ENCODE data around the gene PLPPR2.
"Not testable (repeated sequence)": the region's sequence is repeated elsewhere in the genome, so short reads cannot be mapped to it uniquely, and the experiment has no call there.

The PLPPR2 gene

DNA sequence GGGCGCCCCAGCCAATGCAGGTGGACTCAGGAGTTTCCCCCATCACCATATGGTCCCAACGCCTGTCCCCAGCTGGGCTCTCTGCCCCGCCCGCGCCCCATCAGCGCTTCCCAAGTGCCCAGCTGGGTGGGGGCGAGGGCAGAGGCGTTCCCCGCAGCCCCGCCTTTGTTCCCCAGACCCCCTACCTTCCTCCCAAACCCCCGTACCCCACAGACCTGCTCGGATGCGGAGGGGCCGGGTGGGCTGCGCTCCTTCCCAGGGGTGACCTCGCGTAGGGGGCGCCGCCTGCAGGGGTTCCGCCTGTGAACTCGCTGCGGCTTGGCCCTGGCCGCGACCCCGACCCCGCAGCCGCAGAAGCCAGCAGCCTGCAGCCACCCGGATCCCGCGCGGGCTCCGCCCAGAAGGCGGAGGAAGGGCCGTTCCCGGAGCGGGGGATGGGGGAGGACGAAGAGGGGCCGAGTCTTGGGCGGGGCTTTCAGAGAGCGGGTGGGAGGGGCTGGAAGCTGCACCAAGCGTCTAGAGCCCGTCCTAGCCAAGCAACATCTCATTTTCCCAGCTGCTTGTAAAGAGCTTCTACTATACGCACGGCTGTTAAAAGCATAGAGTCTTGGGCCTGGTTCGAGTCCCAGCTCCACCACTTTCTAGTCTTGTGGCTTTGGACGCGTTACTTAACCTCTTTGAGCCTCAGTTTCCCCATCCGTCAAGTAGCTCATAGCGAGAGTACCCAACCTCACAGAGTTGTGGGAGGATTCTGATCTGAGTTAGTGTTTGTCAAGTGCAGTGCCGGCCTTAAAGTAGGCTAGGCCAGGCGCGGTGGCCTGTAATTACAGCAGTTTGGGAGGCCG lies 15.8 kb upstream of the PLPPR2 start, which contains the start of gene RAB3D:
TSS of gene RAB3D (minus strand) at position 404 of the 845 bp plus-strand sequence. CDS start 2,258 bp downstream, outside the sequence.
- peak; percentile 84 for DNase-seq (ENCODE audit: low spot score)

DNA sequence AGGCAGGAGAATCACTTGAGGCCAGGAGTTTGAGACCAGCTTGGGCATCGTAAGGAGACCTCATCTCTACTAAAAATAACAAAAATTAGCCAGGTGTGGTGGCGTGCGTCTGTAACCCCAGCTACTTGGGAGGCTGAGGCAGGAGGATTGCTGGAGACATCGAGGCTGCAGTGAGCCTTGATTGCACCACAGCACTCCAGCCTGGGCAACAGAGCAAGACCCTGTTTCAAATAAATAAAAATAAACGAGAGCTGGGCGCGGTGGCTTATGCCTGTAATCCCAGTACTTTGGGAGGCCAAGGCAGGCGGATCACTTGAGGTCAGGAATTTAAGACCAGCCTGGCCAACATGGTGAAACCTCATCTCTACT lies 15.1 kb upstream of the PLPPR2 start:
- DNase-seq (ENCODE audit: low spot score) = not testable (repeated sequence)

DNA sequence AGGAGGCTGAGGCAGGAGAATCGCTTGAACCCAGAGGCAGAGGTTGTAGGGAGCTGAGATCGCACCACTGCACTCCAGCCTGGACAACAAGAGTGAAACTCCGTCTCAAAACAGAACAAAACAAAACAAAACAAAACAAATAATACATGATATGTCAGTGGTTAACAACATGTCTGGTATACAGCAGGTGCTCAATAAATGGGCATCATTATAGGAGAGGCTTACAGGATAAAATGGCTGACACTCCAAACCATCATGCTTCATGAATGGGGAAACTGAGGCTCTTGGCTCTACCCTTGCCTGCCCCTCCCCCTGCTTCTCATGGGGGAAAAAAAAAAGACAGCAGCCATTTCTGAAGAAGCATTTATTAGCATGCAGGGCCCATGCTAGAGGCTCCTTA lies 12.8 kb upstream of the PLPPR2 start:
- DNase-seq (ENCODE audit: low spot score) = no peak

DNA sequence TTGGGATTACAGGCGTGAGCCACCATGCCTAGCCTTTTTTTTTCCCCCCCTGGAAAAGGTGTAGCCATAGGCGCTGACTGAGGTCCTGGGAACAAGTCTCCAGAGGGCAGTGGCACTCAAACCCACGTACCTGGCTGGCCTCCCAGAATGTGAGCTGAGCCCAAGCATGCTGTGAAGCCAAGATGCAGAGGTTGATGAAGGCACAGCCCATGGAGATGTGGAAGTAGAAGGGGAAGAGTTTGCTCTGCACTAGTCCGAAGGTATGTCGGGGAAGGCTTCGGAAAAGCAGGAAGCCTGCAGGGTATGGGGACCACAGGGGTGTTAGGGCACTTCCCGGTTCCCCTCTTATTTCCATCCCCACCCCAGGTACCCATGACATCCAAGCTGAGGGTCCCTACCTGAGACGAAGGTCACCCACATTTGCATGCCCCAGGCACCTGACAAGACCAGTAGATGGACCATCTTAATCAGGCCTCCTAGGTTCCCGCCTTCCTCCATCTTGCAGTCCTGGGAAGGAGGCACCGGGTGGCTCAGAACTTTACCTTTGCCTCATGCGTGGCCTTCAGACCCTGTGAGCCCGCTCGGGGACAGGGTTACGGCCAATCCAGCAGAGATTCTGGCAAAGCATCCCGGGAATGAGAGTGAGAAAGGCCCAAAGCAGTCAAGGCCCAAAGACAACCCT lies 10.0 kb upstream of the PLPPR2 start:
- DNase-seq (ENCODE audit: low spot score) = no peak

DNA sequence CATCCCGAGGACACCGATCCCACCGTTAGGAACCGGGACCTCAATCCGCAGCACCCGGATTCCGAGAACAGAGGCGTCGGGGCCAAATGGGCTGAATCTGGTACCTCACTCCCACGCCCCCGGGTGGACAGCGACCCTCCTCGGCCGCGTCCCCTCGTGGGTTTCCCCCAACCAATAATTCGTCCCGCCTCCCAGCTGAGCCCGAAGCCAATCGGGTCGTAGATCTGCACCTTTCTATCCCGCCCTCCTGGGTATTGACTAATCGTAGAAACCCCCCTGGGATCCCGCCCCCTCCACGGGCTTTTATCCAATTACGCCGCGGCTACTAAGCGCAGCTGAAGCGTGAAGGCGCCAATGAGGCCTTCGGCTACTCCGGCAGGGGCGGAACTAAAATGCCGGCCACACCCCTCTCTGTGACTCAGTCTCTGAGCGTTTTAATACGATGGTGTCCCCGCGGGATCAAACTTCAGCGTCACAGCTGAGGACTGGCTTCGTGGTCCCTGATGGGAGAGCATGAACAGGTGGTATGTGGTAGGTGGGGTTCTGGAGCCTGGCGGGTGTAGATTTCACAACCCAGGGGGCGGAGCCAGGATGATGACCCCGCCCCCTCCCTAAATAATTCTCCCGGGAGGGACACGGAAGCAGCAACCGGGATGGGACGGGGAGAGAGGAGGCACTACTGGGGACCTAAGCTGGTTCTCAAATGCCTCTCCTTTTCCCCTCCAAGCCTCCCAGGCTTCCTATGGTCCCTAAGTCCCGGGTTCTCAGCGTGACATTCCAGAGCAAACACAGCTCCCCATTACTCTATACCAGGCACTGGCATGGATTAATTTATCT lies 8.9 kb upstream of the PLPPR2 start, which contains the start of the genes CCDC159 and TMEM205:
TSS of gene CCDC159 (plus strand) at position 416 of the 837 bp plus-strand sequence. CDS start at position 504, 88 bp downstream.
TSS of gene TMEM205 (minus strand) at position 165 of the 837 bp plus-strand sequence. CDS start 649 bp downstream, outside the sequence.
- peak; percentile 99 for DNase-seq (ENCODE audit: low spot score)

DNA sequence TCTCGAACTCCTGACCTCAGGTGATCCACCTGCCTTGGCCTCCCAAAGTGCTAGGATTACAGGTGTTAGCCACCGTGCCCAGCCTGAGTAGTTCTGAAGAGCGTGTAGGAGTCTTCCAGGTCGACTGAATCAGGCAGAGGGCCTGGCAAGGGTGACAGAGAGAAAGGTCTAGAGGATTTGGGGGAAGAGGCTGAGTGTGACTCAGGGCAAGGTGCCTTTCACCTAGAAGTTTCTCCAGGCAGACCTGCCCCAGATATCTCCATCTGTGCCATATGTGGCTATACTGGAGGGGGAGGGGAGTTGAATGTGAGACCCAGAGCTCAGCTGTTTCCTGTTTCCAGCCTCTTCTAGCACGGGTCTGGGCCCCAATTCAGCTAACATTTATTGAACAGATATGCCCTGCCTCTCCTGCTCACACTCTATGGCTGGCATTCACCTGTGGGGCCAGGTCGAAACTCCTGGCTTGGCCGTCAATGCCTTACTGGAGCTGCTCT lies 7.6 kb upstream of the PLPPR2 start:
- DNase-seq (ENCODE audit: low spot score) = no peak

DNA sequence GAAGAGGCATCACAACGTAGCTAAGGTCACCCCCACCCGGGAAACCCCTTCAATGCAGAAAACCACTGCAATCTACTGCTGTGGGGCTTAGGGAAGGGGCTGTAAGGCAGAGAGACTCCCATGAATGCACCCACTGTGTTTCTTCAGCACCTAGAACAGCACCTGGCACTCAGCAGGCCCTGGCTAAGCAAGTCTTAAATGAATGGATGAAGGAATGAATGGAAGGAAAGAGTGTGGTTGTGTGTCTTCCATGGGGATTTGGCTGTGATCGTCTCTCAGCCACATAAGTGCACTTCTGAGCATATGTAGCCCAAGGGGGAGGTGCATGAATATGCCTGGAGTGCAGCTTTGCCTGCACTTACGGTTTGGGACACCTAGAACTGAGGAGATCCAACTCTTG lies 6.1 kb upstream of the PLPPR2 start:
- no peak for DNase-seq (ENCODE audit: low spot score)

DNA sequence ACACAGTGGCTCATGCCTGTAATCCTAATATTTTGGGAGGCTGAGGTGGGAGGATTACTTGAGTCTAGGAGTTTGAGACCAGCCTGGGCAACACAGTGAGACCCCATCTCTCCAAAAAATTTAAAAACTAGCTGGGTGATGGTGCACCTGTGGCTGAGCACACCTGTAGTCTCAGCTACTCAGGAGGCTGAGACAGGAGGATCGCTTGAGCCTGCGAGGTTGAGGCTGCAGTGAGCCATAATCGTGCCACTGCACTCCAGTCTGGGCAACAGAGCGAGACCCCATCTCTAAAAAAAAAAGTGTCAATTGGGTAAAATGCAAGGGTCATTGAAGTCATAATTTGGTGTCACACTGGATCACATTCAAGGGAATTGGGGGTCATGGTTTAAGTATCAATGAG lies 1.1 kb upstream of the PLPPR2 start:
- not testable (repeated sequence) for DNase-seq (ENCODE audit: low spot score)

DNA sequence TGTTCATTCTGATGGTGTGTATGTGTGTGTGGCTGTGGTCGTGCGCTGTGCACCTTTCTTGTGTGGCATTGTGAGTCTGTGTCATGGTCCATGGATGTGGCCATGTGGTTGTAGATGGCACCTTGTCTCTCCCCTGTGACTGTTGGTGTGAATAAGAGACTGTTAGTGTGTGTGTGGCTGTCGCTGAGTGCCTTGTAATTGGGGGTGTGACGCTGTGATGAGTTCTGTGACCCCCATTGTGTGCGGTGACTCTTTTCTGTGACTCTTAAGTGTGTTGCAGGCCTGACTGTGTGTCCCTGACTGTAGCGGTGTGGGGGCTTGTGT lies 804 bp downstream of the PLPPR2 start:
- DNase-seq (ENCODE audit: low spot score) = no peak

DNA sequence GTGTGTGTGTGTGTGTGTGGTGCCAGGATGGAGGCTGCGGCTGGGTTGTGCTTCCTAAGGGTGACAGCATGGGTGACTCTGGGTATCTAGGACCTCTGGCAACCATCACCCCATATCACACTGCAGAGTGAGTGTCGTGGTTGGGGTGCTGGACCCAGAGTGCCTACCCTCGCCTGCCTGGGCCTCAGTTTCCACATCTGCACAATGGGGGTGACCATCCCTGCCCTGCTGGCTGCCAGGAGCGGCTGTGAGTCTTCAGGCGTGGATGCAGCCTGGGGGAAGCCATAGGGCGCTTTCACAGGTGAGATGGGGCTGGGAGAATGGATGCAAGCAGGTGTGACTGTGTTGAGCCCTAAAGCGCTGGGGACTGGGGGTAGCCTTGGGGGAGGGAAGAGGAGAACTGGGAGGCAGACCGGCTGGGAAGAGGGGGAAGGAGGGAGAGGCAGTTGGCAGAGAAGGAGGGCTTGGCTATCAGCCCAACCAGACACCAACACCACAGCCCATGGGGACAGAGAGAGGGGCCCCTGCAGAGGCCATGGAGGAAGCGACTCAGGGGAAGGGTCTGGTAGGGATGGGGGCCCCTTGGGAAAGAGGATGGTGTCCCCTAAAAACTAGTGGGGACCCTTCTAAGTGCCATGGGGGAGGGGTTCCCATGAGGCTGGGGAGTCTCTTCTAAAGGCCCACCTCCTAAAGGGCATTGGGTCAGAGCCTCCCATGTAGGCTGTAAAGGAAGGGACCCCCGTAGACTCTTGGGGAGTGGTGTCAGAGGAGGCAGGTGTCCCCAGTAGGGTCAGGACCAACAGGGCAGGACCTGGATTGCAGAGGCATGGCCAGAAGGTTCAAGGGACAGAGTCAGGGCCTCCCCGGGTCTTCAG lies 1.7 kb downstream of the PLPPR2 start:
- no peak for DNase-seq (ENCODE audit: low spot score)

DNA sequence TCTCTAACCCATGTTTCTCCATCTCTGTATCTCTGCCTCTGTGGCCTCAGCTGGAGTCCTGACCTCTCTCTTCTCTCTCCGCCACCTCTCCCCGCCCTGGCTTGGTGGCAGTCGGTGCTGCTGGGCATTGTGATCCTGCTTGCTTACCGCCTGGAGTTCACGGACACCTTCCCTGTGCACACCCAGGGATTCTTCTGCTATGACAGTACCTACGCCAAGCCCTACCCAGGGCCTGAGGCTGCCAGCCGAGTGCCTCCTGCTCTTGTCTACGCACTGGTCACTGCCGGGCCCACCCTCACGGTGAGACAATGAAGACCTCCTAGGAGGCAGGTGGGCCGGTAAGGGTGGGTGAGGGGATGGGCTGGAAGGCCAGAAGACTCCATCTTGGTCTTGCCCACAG lies 4.2 kb downstream of the PLPPR2 start:
- no peak for DNase-seq (ENCODE audit: low spot score)

DNA sequence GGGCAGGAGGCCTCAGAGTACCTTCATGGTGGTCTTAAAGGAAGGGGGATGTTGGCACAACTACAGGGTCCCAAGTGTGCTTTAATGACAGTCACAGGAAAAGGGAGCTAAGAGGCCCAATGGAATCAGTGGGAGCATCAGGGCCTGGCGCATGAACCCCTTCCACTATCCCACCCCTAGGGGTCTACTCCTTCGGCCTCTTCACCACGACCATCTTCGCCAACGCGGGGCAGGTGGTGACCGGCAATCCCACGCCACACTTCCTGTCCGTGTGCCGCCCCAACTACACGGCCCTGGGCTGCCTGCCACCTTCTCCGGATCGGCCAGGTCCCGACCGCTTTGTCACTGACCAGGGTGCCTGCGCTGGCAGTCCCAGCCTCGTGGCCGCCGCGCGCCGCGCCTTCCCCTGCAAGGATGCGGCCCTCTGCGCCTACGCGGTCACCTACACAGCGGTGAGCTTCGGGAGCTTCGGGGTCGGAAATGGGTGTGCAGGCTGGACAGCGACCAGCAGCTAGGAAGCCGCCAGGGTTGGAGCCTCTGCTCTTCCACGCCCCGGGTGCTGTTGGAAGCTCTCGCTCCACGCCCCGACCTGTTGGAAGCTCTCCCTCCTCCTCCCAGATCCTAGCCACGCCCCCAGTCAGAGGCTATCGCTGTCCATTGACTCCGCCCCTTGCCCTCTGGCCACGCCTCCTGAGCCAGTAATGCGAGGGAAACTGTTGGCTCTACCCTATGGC lies 6.0 kb downstream of the PLPPR2 start:
- DNase-seq (ENCODE audit: low spot score) = no peak

DNA sequence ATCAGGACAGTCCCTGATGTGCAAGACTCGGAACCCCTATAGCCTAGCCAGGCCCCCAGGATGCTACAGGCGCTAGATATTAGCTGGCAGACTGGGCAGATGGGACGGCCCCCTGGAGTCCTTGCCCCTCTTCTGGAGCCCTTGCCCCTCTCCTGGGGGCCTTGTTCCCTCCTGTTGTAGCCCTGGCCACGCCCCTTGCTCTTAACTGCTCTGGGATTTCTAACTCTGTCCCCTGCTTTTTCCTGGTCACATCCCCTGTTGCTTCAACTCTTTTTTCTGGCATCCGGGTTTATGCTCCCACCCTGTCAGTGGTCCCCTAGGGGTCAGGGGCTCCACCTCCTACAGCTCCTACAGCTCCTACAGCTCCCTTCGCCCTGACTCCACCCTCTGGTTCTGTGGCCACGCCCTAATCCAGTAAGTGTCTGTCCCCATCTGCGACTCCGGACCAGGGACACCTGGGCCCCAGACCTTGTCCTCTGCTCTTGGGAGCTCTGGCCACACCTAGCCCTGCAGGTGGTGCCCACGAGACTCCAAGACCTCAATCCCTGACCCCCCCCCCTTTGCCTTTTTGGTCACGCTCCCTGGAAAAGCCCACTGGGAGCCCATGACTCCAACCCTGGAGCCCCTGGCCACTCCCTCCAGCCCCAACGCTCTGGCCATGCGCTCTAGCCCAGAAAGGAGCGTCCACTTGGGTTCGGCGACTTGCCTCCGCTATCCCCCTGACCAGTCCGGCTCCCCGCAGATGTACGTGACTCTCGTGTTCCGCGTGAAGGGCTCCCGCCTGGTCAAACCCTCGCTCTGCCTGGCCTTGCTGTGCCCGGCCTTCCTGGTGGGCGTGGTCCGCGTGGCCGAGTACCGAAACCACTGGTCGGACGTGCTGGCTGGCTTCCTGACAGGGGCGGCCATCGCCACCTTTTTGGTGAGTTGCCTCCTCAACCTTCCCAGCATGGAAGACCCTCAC lies 6.8 kb downstream of the PLPPR2 start:
- no peak for DNase-seq (ENCODE audit: low spot score)

DNA sequence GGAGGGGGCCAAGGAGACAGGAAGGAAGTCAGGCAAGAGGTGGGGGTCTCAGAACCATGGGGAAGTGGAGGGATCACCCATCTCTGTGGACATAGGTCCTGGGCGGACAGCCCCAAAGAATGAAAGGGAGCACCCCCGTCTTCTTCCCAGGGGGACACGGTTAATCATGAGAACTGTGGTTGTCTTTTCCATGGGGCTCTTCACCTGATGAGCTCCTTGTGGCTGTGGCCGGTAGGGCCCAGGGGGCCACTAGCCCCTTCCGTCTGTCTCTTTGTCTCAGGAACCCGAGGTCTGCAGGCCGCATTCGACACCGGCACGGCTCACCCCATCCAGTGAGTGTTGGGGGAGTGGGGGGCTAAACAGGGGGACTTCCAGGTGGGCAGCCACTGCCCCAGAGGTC lies 8.6 kb downstream of the PLPPR2 start:
- DNase-seq (ENCODE audit: low spot score) = no peak

DNA sequence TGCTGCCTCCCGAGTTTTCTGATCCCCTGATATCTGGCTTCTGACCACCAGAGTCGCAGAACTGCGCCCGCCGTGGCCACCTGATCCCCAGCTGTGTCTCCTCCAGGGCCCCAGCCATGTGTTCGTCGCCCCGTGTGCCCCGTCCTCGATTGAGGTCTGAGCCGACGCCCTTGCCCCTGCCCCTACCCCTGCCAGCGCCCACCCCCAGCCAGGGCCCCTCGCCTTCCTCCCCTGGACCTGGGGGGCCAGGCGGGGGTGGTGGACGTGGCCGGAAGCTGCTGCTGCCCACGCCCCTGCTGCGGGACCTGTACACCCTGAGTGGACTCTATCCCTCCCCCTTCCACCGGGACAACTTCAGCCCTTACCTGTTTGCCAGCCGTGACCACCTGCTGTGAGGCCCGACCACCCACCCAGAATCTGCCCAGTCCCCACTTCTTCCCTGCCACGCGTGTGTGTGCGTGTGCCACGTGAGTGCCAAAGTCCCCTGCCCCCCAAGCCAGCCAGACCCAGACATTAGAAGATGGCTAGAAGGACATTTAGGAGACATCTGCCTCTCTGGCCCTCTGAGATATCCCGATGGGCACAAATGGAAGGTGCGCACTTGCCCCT lies 9.2 kb downstream of the PLPPR2 start:
- DNase-seq (ENCODE audit: low spot score) = no peak

DNA sequence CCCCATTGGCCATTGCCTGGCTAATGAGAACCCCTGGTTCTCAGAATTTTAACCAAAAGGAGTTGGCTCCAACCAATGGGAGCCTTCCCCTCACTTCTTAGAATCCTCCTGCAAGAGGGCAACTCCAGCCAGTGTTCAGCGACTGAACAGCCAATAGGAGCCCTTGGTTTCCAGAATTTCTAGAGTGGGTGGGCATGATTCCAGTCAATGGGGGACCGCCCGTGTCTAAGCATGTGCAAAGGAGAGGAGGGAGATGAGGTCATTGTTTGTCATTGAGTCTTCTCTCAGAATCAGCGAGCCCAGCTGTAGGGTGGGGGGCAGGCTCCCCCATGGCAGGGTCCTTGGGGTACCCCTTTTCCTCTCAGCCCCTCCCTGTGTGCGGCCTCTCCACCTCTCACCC lies 9.7 kb downstream of the PLPPR2 start:
- DNase-seq (ENCODE audit: low spot score) = no peak

DNA sequence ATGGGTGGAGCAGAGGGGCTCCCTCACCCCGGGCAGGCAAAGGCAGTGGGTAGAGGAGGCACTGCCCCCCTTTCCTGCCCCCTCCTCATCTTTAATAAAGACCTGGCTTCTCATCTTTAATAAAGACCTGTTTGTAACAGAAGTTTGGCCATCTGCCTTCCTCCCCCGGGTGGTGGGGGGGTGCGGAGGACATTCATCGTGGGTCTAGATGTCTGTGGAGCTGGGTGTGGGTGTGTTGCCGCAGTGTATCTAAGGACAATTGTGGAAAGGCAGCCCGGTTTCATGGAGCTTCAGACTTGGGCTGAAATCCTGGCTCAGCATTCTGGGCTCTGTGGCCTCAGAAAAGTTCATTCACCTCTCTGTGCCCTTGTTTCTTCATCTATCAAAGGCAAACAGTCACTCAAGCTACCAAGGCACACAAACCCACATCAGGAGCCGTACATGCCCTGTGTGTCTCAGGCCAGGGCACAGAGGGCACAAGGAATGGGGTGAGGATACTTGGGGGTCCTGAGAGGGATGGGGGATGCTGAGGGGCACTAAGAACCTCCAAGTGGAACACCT lies 10.4 kb downstream of the PLPPR2 start:
- DNase-seq (ENCODE audit: low spot score) = no peak

DNA sequence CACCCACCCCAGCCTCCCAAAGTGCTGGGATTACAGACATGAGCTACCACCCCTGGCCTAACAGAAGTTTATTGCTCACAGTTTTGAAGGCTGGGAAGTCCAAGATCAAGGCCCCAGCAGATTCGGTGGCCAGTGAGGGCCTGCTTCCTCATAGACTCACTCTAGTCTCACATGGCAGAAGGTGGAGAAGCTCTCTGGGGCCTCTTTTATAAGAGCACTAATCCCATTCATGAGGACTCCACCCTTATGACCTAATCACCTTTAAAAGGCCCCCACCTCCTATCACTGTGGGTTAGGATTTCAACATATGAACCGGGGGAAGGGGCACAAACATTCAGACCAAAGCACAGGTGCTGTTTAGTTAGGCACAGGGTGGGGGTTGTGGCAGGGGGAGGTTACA lies 12.3 kb downstream of the PLPPR2 start:
- DNase-seq (ENCODE audit: low spot score) = no peak

DNA sequence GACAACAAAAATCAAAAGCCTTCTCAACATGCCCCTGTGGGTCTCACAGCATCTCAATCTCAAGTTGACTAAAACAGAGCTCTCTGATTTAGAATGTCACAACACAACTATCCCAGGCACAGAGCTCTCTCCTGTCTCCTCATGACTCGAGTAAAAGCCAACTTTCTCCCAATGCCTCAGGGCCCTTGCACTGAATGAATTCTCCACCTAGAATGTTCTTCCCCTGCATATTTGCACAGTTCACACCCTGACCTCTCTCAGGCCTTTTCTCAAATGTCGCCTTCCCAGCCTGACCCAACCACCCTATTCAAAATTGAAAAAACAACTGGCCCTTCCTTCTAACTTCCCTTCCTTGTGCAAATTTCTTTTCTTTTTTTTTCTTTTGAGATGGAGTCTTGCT lies 15.5 kb downstream of the PLPPR2 start:
- no peak for DNase-seq (ENCODE audit: low spot score)
